Panc1 (cell line): ENCODE results near the gene HNF1B. TPM values are rescaled to one million over a fixed set of nuclear protein-coding genes. Genes with fewer than 3 reads are reported as not detected.

Source experiments
- ATAC-seq: fragments of 200-7000 bp; cut with Tn5 transposase; 2 replicates; pipeline ENCODE4 v1.9.1; 2020; ENCODE audit warnings: mild to moderate bottlenecking, moderate library complexity
- BruUV-seq: library from RNA; stranded (reverse); fragments of 400-500 nt; replicated peaks from 2 replicates; lab custom pipeline; 2021; lab: Mats Ljungman, UMichigan
- CTCF ChIA-PET: fragments of 300-600 bp; sonication (Branson Sonifier 250); formaldehyde crosslinking; loops from one replicate; lab custom pipeline; 2022; ENCODE audit warnings: antibody characterized with exemption; lab: Charles Lee
- POLR2A ChIA-PET: fragments of 300-600 bp; sonication (Branson Sonifier 250); formaldehyde crosslinking; loops from one replicate; lab custom pipeline; 2022; ENCODE audit warnings: antibody characterized with exemption; lab: Charles Lee
- DNase-seq: peaks from one replicate; pipeline ENCODE4 v3.0.0-alpha.2; 2010; ENCODE audit warnings: low read depth, low spot score
- H3K27ac ChIP-seq: 2 replicates; pipeline ENCODE4 v1.5.1; 2011; ENCODE audit warnings: mild to moderate bottlenecking, low read length, inconsistent platforms
- H3K27me3 ChIP-seq: fragments of 200-500 bp; sonication (Bioruptor generic); 2 replicates; pipeline ENCODE4 v1.6.0; 2014; ENCODE audit warnings: low read length, inconsistent platforms; ENCODE audit not compliant: control insufficient read depth, insufficient read depth
- H3K36me3 ChIP-seq: fragments of 200-500 bp; sonication (Bioruptor generic); 2 replicates; pipeline ENCODE4 v1.5.1; 2014; ENCODE audit warnings: inconsistent platforms, mild to moderate bottlenecking, low read length, moderate library complexity; ENCODE audit not compliant: control insufficient read depth, insufficient read depth
- H3K4me1 ChIP-seq: 2 replicates; pipeline ENCODE4 v1.5.1; 2011; ENCODE audit warnings: inconsistent platforms, mild to moderate bottlenecking, low read length, moderate library complexity; ENCODE audit not compliant: control insufficient read depth, insufficient read depth
- H3K4me3 ChIP-seq, 2 experiments: 2 replicates each; pipeline ENCODE4 v1.5.1; 2011 to 2012; ENCODE audit warnings: low read depth in 2 of 2, low read length in 2 of 2, mild to moderate bottlenecking in 2 of 2, inconsistent platforms in 1 of 2, moderate library complexity in 1 of 2
- H3K9me3 ChIP-seq: fragments of 200-500 bp; sonication (Bioruptor generic); 2 replicates; pipeline ENCODE4 v1.5.1; 2014; ENCODE audit warnings: low read depth, mild to moderate bottlenecking, inconsistent platforms, low read length, moderate library complexity; ENCODE audit not compliant: control insufficient read depth, insufficient read depth
- CTCF ChIP-seq: fragments of 450-650 bp; IDR thresholded peaks from 2 replicates; pipeline ENCODE4 v1.5.1; 2017; ENCODE audit warnings: mild to moderate bottlenecking
- POLR2AphosphoS5 ChIP-seq: IDR thresholded peaks from 2 replicates; pipeline ENCODE4 v1.6.1; 2012; ENCODE audit warnings: mild to moderate bottlenecking, low read depth, low read length, moderate library complexity
- REST ChIP-seq, 2 experiments: IDR thresholded peaks; 2 replicates each; pipeline ENCODE4 v1.6.1; 2011 to 2012; ENCODE audit warnings: low read depth in 2 of 2, control low read depth in 1 of 2, low read length in 1 of 2, mild to moderate bottlenecking in 1 of 2, moderate library complexity in 1 of 2; ENCODE audit not compliant: insufficient read depth in 1 of 2
- SIN3A ChIP-seq: IDR thresholded peaks from 2 replicates; pipeline ENCODE4 v1.6.1; 2012; ENCODE audit warnings: low read depth, mild to moderate bottlenecking, low read length, moderate library complexity, borderline replicate concordance; ENCODE audit not compliant: insufficient read depth
- TCF7L2 ChIP-seq: IDR thresholded peaks from 2 replicates; pipeline ENCODE4 v1.6.1; 2011; ENCODE audit warnings: mild to moderate bottlenecking, low read depth, low read length, inconsistent platforms
- in situ Hi-C: cut with HindIII; loops from 2 replicates; pipeline ENCODE4 v1.10.0; 2016; ENCODE audit warnings: low sequenced_read_pairs, low pct_unique_long_range_greater_than_20kb
- intact Hi-C: fragments of 100-400 bp; cut with micrococcal nuclease; formaldehyde crosslinking; loops from one replicate; pipeline ENCODE4 v1.10.0; 2022; ENCODE audit not compliant: unreplicated experiment
- total RNA-seq: library from RNA; stranded (reverse); gene quantifications from one replicate; pipeline ENCODE4 v1.2.1, GENCODE V29; 2021; ENCODE audit not compliant: unreplicated experiment

HNF1B gene
- total RNA-seq, 1 experiment from 2014 or later, result not detected

- intact Hi-C loops, result no loop called here
- ChIA-PET POLR2A (no interaction called here), CTCF (interaction anchor here (1.0 kb wide), 1 partner anchor 76 kb away, joined by 3 read pairs; no protein-coding TSS in a partner anchor)
- ATAC-seq (no peak), DNase-seq (no peak)
- TF ChIP-seq POLR2AphosphoS5 (no peak), CTCF (no peak), SIN3A (no peak), REST (IDR thresholded peaks at IDR 0.05; ENCODE audit: insufficient read depth in 1 of 2, low read depth in 2 of 2, low read length in 1 of 2) (no peak), TCF7L2 (no peak)
- Histone ChIP-seq H3K27me3 (peaks cover 18% of the 10 kb centered on the region), H3K36me3 (no peaks in the 10 kb centered on the region; the same call in 1 of the 2 replicates), H3K9me3 (no peaks in the 10 kb centered on the region), H3K4me3 (no peak overlapping the region), H3K4me1 (no peaks in the 10 kb centered on the region), H3K27ac (no peak overlapping the region)
- no TSS peak for BruUV-seq
- in situ Hi-C loops, result no loop called here
Observed at GRCh38 chr17:37740915-37741314, 3.9 kb downstream of the HNF1B start.

GRCh38 chr17:37737971-37738370 lies 6.9 kb downstream of the HNF1B start:
- intact Hi-C loops, result no loop called here
- Histone ChIP-seq H3K4me3 (no peak overlapping the region), H3K9me3 (no peaks in the 10 kb centered on the region), H3K27ac (no peak overlapping the region), H3K4me1 (no peaks in the 10 kb centered on the region), H3K36me3 (no peaks in the 10 kb centered on the region), H3K27me3 (peaks cover 18% of the 10 kb centered on the region)
- no peak for TF ChIP-seq CTCF
- no peak for TF ChIP-seq POLR2AphosphoS5
- no peak for TF ChIP-seq REST (IDR thresholded peaks at IDR 0.05; ENCODE audit: insufficient read depth in 1 of 2, low read depth in 2 of 2, low read length in 1 of 2)
- no peak for TF ChIP-seq TCF7L2
- TF ChIP-seq SIN3A, result no peak
- no TSS peak for BruUV-seq
- ChIA-PET POLR2A (no interaction called here), CTCF (no interaction called here)
- DNase-seq (no peak), ATAC-seq (no peak)
- in situ Hi-C loops, result no loop called here
